GM18907 (cell line): Measurements from ENCODE around the gene MYH1.

ENCODE experiments used
- ATAC-seq: cut with Tn5 transposase; IDR thresholded peaks from one replicate; pipeline ENCODE4 v1.9.1; 2021; ENCODE audit warnings: mild to moderate bottlenecking, moderate library complexity; ENCODE audit not compliant: unreplicated experiment

MYH1 gene

DNA sequence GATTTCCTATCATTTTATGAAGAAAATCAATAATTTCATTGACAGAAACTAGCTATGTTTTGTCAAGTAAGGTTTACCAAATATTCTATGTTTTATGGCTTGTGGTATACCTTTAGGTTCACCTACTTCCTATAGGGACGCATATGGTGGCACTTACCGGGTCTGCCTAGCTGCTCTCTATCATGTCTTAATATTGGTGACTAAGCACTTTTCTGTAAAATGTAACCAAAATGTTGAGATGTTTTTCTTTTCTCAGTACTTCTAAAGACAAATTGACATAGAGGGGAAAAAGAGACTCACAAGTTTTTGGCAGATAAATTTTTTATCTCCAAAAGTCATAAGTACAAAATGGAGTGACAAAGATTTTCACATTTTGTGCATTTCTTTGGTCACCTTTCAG lies 26.3 kb downstream of the MYH1 start:
- no peak for ATAC-seq

DNA sequence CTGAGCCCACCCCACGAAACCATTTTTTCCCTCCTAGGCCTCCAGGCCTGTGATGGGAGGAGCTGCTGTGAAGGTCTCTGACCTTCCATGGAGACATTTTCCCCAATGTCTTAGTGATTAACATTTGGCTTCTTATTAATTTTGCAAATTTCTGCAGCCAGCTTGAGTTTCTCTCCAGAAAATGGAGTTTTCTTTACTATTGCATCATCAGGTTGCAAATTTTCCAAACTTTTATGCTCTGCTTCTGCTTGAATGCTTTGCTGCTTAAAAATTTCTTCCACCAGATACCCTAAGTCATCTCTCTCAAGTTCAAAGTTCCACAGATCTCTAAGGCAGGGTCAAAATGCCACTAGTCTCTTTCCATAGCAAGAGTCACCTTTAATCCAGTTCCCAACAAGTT lies 36.1 kb downstream of the MYH1 start:
- ATAC-seq, result no peak

DNA sequence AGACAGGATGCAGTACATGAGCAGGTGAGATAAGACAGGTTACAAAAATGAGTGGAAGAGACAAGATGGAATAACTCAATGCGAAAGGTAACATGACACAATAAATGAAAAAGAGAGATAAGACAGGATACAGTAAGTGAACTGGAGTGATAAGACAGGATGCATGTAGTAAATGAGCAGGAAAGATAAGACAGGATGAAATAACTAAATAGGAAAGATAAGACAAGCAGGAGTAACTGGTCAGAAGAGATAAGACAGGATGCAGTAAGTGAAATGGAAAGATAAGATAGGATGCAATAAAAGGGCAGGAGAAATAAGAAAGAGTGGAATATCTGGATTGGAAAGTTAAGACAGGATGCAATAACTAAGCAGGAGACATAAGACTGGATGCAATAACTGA lies 40.6 kb downstream of the MYH1 start:
- ATAC-seq, result no peak

DNA sequence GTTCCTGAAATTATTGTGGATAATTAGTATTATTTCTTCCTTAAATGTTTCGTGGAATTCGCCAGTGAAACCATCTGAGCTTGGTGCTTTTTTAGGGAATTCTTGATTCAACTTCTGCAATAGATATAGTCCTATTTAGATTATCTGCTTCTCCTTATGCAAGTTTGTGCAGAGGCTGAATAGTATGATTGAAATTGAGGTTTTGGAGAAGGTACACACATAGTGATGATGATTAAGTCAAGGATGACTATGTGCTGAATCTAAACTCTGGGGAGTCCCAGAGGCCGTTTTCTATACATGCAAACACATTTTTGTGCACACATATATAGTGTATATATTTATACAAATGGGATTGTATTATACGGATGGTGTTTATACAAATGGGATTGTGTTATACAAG lies 43.8 kb downstream of the MYH1 start:
- ATAC-seq, result no peak

DNA sequence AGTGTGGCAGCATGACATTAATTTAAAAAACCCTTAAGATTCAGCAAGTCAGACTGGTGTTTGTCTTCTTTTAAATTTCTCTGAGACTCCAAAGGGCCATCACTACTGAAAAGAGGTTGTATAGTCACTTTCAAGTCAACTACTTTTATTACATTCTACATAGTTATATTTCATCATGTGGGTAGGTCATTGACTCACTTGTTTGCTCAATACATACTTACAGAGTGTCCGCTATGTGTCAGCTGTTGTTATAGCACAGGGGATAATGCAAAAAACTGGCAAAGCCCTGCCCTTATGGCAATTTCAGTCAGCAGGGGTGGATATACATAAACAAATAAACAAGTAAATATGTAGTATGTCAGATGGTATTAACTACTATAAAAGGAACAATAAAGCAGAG lies 46.5 kb downstream of the MYH1 start:
- no peak for ATAC-seq

DNA sequence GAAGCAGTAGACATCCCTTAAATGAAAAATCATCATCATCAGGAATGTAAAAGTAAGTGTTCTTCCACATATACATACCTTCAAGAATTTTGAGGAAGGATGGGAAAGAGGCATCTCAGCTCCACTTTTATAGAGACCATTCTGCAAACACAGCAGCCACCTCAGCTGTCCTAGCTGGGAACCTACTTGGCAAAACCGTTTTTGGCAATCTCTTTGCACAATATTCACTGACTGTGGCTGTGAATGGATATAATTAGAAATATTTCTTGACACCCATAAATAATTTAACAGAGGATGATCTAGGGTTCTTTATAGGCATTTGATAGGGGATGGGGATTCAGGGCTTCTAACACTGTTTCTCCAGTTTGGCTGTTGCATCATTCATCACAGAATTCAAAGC lies 48.9 kb downstream of the MYH1 start, which contains the start of gene MYH4:
Gene MYH4 (minus strand): TSS at position 101 of the 400 bp plus-strand sequence. CDS start 2,814 bp downstream, outside the sequence.
- ATAC-seq, result no peak

DNA sequence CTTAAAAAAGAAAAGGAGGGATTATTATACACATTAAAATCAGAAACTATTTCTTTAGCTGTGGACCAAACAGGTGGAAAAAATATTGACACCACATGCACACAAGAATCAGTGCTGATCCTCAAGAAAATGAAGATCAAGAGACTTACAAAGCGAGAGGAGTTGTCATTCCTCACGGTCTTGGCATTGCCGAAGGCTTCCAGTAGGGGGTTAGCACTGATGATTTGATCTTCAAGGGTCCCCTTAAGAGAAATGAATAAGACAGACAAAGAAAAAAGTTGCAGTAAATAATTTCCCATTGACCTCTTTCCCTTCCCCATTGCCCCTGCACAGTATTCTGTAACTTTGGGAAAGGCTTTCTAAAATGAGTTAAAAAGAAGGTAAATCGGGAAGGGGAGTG lies 54.9 kb downstream of the MYH1 start:
- no peak for ATAC-seq

DNA sequence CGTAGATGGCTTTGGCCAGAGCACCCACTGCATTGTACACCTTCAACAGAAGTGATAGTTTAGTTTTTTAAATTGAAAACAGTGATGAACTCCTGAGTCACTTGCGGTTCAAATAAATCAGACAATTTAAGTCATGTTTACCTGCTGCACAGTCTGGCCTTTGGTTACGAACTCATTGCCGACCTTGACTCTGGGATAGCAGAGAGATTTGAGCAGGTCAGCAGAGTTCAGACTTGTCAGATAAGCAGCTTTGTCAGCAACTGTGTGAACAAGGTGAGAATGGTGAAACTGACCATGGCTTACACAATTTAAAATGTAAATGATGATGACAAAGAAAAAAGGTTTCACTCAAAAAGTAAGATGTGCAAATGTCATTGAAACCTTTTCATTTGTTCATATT lies 58.3 kb downstream of the MYH1 start:
- ATAC-seq, result no peak

DNA sequence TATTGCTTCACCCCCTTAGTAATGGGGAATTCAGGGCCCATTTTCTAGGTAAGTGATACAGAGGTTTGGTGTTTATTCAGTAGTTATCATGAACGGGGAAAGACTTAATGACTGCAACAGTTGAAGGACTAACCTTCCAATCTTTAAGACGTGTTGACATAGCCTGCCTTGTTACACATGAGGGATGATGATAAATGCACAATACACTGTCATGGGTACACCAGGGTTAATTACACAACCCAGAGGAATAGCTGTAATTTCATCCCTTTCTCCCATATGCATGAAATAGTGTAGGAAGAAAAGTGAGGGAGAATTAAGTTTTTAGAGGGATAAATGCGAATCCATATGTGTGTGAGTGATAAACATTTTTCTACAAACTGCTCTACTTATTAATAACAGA lies 59.6 kb downstream of the MYH1 start:
- ATAC-seq, result no peak

DNA sequence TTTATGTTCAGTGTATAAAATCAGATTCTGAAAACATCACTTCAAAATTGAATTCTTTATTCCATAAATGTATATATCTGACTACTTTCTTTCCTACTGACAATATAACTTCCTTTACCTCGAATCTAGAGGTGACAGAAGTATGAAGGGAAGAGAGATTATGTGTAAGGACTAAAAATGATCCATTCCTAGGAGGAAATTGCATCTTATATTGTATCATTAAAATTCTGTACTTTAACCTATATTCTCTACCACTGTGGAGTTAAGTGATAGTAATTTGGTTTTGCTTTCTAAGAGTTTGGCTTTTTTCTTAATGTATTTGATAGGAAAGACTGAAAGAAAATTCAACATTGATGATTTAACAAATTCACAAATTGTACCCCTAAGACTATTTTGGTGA lies 60.4 kb downstream of the MYH1 start:
- no peak for ATAC-seq

DNA sequence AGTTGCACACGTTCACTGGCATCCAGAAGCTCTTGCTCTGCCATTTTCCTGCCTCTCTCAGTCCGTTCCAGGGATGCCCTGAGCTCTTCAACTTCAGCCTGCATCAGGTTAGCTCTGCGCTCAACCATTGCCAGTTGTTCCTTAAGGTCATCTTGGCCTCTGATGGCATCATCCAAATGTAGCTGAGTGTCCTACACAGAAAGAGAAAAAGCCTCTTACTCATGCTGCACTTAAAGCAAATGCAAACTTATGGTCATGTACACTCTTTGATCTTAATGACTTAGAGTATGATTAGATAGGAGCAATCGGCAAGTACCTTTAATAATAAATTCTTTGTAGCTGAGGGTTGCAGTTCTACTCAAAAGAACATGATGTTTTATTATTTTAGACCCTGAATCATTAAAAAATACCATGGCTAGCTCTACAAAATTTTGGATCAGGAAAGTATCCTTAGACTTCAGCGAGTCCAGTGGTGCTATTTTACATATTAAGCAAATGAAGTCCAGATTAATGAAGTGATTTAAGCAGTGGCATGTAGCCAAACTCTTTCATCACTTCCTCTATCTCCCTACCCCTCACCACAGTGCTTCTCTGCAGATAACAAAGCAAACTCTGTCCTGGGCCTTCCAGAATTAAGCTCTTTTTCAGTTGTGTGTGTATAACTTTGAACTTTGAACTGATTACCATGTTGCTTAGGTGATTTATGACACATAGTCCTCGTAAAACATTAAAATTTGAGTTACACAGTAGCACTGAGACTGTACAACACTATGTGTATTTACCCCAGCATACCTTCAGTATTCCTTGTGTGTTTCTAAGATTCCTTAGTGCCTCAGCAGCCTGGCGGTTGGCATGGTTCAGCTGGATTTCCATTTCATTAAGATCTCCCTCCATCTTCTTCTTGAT lies 71.1 kb downstream of the MYH1 start:
- no peak for ATAC-seq
